HFFc6 (cell line): Measurements from ENCODE around the gene SLC22A3. TPM values are rescaled to one million over a fixed set of nuclear protein-coding genes. Genes with fewer than 3 reads are reported as not detected.
"Not testable (repeated sequence)": the region's sequence is repeated elsewhere in the genome, so short reads cannot be mapped to it uniquely, and the experiment has no call there.

Experiments used
- DNase-seq: peaks from one replicate; pipeline ENCODE4 v3.0.0-alpha.2; 2018
- H3K27ac Mint-ChIP-seq: 2 replicates; pipeline ENCODE4 v1.8.0; 2020; ENCODE audit warnings: mild to moderate bottlenecking, mixed read lengths
- H3K27me3 Mint-ChIP-seq: 2 replicates; pipeline ENCODE4 v1.8.0; 2021; ENCODE audit warnings: mild to moderate bottlenecking, moderate library complexity, mixed read lengths; ENCODE audit not compliant: insufficient read depth
- H3K36me3 Mint-ChIP-seq: 2 replicates; pipeline ENCODE4 v1.8.0; 2021; ENCODE audit warnings: low read depth, mixed read lengths
- H3K4me1 Mint-ChIP-seq: 2 replicates; pipeline ENCODE4 v1.8.0; 2020; ENCODE audit warnings: low read depth, mixed read lengths
- H3K4me3 Mint-ChIP-seq: 2 replicates; pipeline ENCODE4 v1.8.0; 2020; ENCODE audit warnings: mild to moderate bottlenecking, moderate library complexity, mixed read lengths
- H3K9me3 Mint-ChIP-seq: 2 replicates; pipeline ENCODE4 v1.8.0; 2020; ENCODE audit warnings: mild to moderate bottlenecking, mixed read lengths
- CTCF ChIP-seq: fragments of 200-600 bp; sonication (generic); IDR thresholded peaks from 2 replicates; pipeline ENCODE4 v1.5.0; 2021; ENCODE audit warnings: antibody characterized with exemption, mild to moderate bottlenecking
- long read RNA-seq: library from polyadenylated mRNA; unstranded; transcript quantifications from one replicate; pipeline ENCODE4 v2.0.0, GENCODE V29; 2019
- total RNA-seq, 6 experiments: library from RNA; stranded (reverse); fragmentation: NEBNext Ultra II Directional; extraction: Animal tissue kit (Norgen Biotek cat#: 25700); gene quantifications; 2 replicates in 1 of 6; 3 replicates in 5 of 6; pipeline ENCODE4 v1.2.3, GENCODE V29; 2021

SLC22A3 gene
- total RNA-seq: not detected
- long read RNA-seq: 0 reads

- Mint-ChIP-seq H3K27ac (no peak within 1 kb of the TSS), H3K27me3 (peaks cover 1% of the 10 kb centered on the region; the same call in 1 of the 2 replicates), H3K4me1 (no peaks in the 10 kb centered on the region), H3K36me3 (no peaks in the 10 kb centered on the region), H3K9me3 (peaks cover 24% of the 10 kb centered on the region), H3K4me3 (no peak within 1 kb of the TSS)
- no peak for DNase-seq
- no peak for TF ChIP-seq CTCF
Measured at GRCh38 chr6:160348223-160349019, at the start of gene SLC22A3. Gene SLC22A3, plus strand, starts transcription at chr6:160348378. Its CDS starts 42 bp downstream, at chr6:160348420.

GRCh38 chr6:160299559-160299958 lies 48.6 kb upstream of the SLC22A3 start:
- no peak overlapping the region for H3K27ac Mint-ChIP-seq
- DNase-seq: no peak
- H3K4me1 Mint-ChIP-seq: no peaks in the 10 kb centered on the region
- H3K27me3 Mint-ChIP-seq: no peaks in the 10 kb centered on the region; the same call in 1 of the 2 replicates
- no peak overlapping the region for H3K4me3 Mint-ChIP-seq
- TF ChIP-seq CTCF: no peak
- H3K36me3 Mint-ChIP-seq: peaks cover 4% of the 10 kb centered on the region; the same call in 1 of the 2 replicates
- H3K9me3 Mint-ChIP-seq: peaks cover 34% of the 10 kb centered on the region

GRCh38 chr6:160300076-160300695 lies 48.0 kb upstream of the SLC22A3 start:
- no peaks in the 10 kb centered on the region for H3K4me1 Mint-ChIP-seq
- H3K36me3 Mint-ChIP-seq: peaks cover 8% of the 10 kb centered on the region; the same call in 1 of the 2 replicates
- H3K27me3 Mint-ChIP-seq: no peaks in the 10 kb centered on the region; the same call in 1 of the 2 replicates
- no peak overlapping the region for H3K27ac Mint-ChIP-seq
- no peak overlapping the region for H3K4me3 Mint-ChIP-seq
- TF ChIP-seq CTCF: no peak
- no peak for DNase-seq
- peaks cover 40% of the 10 kb centered on the region for H3K9me3 Mint-ChIP-seq

- no peak overlapping the region for H3K4me3 Mint-ChIP-seq
- peaks cover 49% of the 10 kb centered on the region for H3K9me3 Mint-ChIP-seq
- peaks cover 8% of the 10 kb centered on the region; the same call in 1 of the 2 replicates for H3K36me3 Mint-ChIP-seq
- no peak overlapping the region for H3K27ac Mint-ChIP-seq
- H3K4me1 Mint-ChIP-seq: no peaks in the 10 kb centered on the region
- no peak for TF ChIP-seq CTCF
- H3K27me3 Mint-ChIP-seq: no peaks in the 10 kb centered on the region; the same call in 1 of the 2 replicates
- DNase-seq: no peak
Measured at GRCh38 chr6:160301339-160301738, 46.8 kb upstream of the SLC22A3 start.

- not testable (repeated sequence) for H3K4me3 Mint-ChIP-seq, H3K27me3 Mint-ChIP-seq, H3K36me3 Mint-ChIP-seq, H3K27ac Mint-ChIP-seq, H3K4me1 Mint-ChIP-seq, DNase-seq
- H3K9me3 Mint-ChIP-seq: peaks cover 49% of the 10 kb centered on the region
Measured at GRCh38 chr6:160302431-160303082, 45.6 kb upstream of the SLC22A3 start.
